ENCODE results near the gene KCNK18. TPM values are rescaled to one million over a fixed set of nuclear protein-coding genes. Genes with fewer than 3 reads are reported as not detected.

KCNK18 gene
- total and polyA plus RNA-seq, 10 of the 15 experiments (the other 5 are each of a cell fraction or from before 2014, with no cell fraction given), result not detected

GRCh38 chr10:117201826-117202225 is 4.5 kb downstream of the KCNK18 start (continued):
- TF ChIP-seq BCL3 (IDR thresholded peaks at IDR 0.05; ENCODE audit: borderline replicate concordance, insufficient read depth, low read depth, low read length, poor library complexity, severe bottlenecking) (no peak), BHLHE40 (IDR thresholded peaks at IDR 0.05; ENCODE audit: borderline replicate concordance in 1 of 2, low read depth in 2 of 2, low read length in 1 of 2) (no peak), TBL1XR1 (IDR thresholded peaks at IDR 0.05; ENCODE audit: low read depth, low read length) (no peak), KDM1A (IDR thresholded peaks at IDR 0.05; ENCODE audit: borderline replicate concordance) (no peak), RCOR1 (conservative IDR thresholded peaks at IDR 0.05; ENCODE audit: low read depth, low read length) (no peak), EED (IDR thresholded peaks at IDR 0.05; ENCODE audit: low read depth) (no peak), NFYA (IDR thresholded peaks at IDR 0.05; ENCODE audit: borderline replicate concordance, low read depth, low read length) (no peak), KAT2A (conservative IDR thresholded peaks at IDR 0.05; ENCODE audit: control insufficient read depth, low read depth, low read length) (no peak)

DNA sequence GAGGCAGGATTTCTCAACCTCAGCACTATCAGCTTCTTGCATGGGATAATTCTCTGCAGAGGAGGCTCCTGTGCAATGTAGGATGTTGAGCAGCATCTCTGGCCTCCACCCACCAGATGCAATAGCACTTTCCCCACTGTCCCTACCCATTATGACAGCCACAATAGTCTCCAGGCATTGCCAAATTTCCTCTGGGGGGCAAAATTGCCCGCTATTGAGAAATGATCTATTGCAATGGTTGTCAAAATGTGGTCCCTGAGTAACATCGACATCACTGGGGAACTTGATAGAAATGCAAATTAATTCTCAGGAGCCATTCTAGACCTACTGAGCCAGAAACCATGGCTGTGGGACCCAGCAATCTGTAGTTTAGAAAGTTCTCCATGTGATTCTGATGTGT is 7.0 kb downstream of the KCNK18 start:
- H3K4me1 ChIP-seq (ENCODE audit: control insufficient read depth, insufficient read depth, low read length), result no peaks in the 10 kb centered on the region
- no peak overlapping the region for H3K4me2 ChIP-seq (ENCODE audit: control insufficient read depth, insufficient read depth)
- ChIA-PET POLR2A (interaction anchor here (0.6 kb wide), 1 partner anchor 200 kb away, joined by 3 read pairs; no protein-coding TSS in a partner anchor), RAD21 (ENCODE audit: unreplicated experiment) (no interaction called here), CTCF (no interaction called here), SMC1A (ENCODE audit: uncharacterized antibody, unreplicated experiment) (interaction anchor here (0.6 kb wide), 1 partner anchor 522 kb away, joined by 3 read pairs; no protein-coding TSS in a partner anchor)
- H3K27ac ChIP-seq (ENCODE audit: control insufficient read depth, insufficient read depth), result no peak overlapping the region
- no peak overlapping the region for H3K4me3 ChIP-seq
- H3K36me3 ChIP-seq (ENCODE audit: control insufficient read depth in 2 of 2, insufficient read depth in 2 of 2, low read length in 1 of 2), result no peaks in the 10 kb centered on the region
- H3K79me2 ChIP-seq (ENCODE audit: control insufficient read depth, insufficient read depth, low read length), result no peaks in the 10 kb centered on the region
- H2AFZ ChIP-seq (ENCODE audit: control insufficient read depth, low read depth, low read length), result no peak overlapping the region
- DNase-seq (ENCODE audit: low read depth, low spot score), result no peak
- intact Hi-C loops (cut with micrococcal nuclease; ENCODE audit: unreplicated experiment) (no loop called here), in situ Hi-C loops (cut with MboI) (no loop called here)
- no peaks in the 10 kb centered on the region for H3K9me3 ChIP-seq (replicated peaks; ENCODE audit: control insufficient read depth, insufficient read depth, low read length)
- no peaks in the 10 kb centered on the region; a peak in 1 of 4 replicates for H3K27me3 ChIP-seq (replicated peaks in 1 of 2; ENCODE audit: control insufficient read depth in 2 of 2, insufficient read depth in 2 of 2, low read length in 1 of 2)
- no TSS peak for BruUV-seq (replicated peaks)
- ATAC-seq, result no peak
- FAIRE-seq, result no peak
- WGBS (ENCODE audit: insufficient coverage, insufficient replicate concordance, low lambda C conversion rate, missing lambda C conversion rate), result 4% methylated on average over 2 of the region's 2 CpGs
- no peak for TF ChIP-seq SIN3A (IDR thresholded peaks at IDR 0.05; ENCODE audit: low read depth, low read length)
- no peak for TF ChIP-seq PAX5 (IDR thresholded peaks at IDR 0.05; ENCODE audit: borderline replicate concordance, low read depth, low read length)
- TF ChIP-seq RELA (IDR thresholded peaks at IDR 0.05; ENCODE audit: borderline replicate concordance, partially characterized antibody), result no peak
- no peak for TF ChIP-seq CHD1 (IDR thresholded peaks at IDR 0.05; ENCODE audit: low read depth, low read length)
- no peak for TF ChIP-seq FOXM1 (IDR thresholded peaks at IDR 0.05; ENCODE audit: low read depth, low read length)
- no peak for TF ChIP-seq CREB1 (IDR thresholded peaks at IDR 0.05; ENCODE audit: low read depth)
- TF ChIP-seq MXI1 (IDR thresholded peaks at IDR 0.05; ENCODE audit: low read depth, low read length), result no peak
- no peak for TF ChIP-seq ZNF622 (IDR thresholded peaks at IDR 0.05)
- TF ChIP-seq PML (IDR thresholded peaks at IDR 0.05; ENCODE audit: low read length), result no peak
- no peak for TF ChIP-seq STAT3 (IDR thresholded peaks at IDR 0.05; ENCODE audit: low read depth, low read length)
- TF ChIP-seq NFXL1 (IDR thresholded peaks at IDR 0.05; ENCODE audit: borderline replicate concordance), result no peak
- H3K9ac ChIP-seq (ENCODE audit: control insufficient read depth, insufficient read depth, low read length), result no peak overlapping the region
- 0 out of 2 replicates have a peak, but pooled peaks cover 3% of the 10 kb centered on the region for H4K20me1 ChIP-seq (ENCODE audit: control insufficient read depth, insufficient read depth)

Data from GM12878 (cell line).